ENCODE results near the gene CDKAL1.

CDKAL1 gene

GRCh38 chr6:20629509-20629908, 95.3 kb downstream of the CDKAL1 start:
- no peak for ATAC-seq
- TF ChIP-seq OSR1 (CRISPR knock-in tag; IDR thresholded peaks at IDR 0.05) (no peak), CREB5 (CRISPR knock-in tag; IDR thresholded peaks at IDR 0.05; ENCODE audit: low read depth) (no peak)

GRCh38 chr6:20630136-20630535, 95.9 kb downstream of the CDKAL1 start:
- TF ChIP-seq POU6F1 (CRISPR knock-in tag; IDR thresholded peaks at IDR 0.05; ENCODE audit: borderline replicate concordance, low read depth) (no peak), ISL1 (CRISPR knock-in tag; IDR thresholded peaks at IDR 0.05) (no peak), ARNTL (CRISPR knock-in tag; IDR thresholded peaks at IDR 0.05; ENCODE audit: borderline replicate concordance, low read depth) (no peak), CREB5 (CRISPR knock-in tag; IDR thresholded peaks at IDR 0.05; ENCODE audit: low read depth) (no peak), TOX (CRISPR knock-in tag; IDR thresholded peaks at IDR 0.05; ENCODE audit: borderline replicate concordance) (no peak), TSHZ2 (CRISPR knock-in tag; IDR thresholded peaks at IDR 0.05) (no peak), OSR1 (CRISPR knock-in tag; IDR thresholded peaks at IDR 0.05) (no peak), PATZ1 (CRISPR knock-in tag; IDR thresholded peaks at IDR 0.05; ENCODE audit: borderline replicate concordance) (no peak), ZC3H10 (CRISPR knock-in tag; IDR thresholded peaks at IDR 0.05) (no peak)
- no peak for ATAC-seq

GRCh38 chr6:20630617-20631548, 96.6 kb downstream of the CDKAL1 start:
- no peak for ATAC-seq
- TF ChIP-seq TSHZ2 (CRISPR knock-in tag; IDR thresholded peaks at IDR 0.05): no peak
- no peak for TF ChIP-seq OSR1 (CRISPR knock-in tag; IDR thresholded peaks at IDR 0.05)

GRCh38 chr6:20631549-20631924, 97.3 kb downstream of the CDKAL1 start:
- no peak for TF ChIP-seq TOX (CRISPR knock-in tag; IDR thresholded peaks at IDR 0.05; ENCODE audit: borderline replicate concordance)
- TF ChIP-seq ZNF565 (CRISPR knock-in tag; conservative IDR thresholded peaks at IDR 0.05; ENCODE audit: low read depth): no peak
- no peak for TF ChIP-seq OSR1 (CRISPR knock-in tag; IDR thresholded peaks at IDR 0.05)
- TF ChIP-seq ISL1 (CRISPR knock-in tag; IDR thresholded peaks at IDR 0.05): no peak
- TF ChIP-seq ZC3H10 (CRISPR knock-in tag; IDR thresholded peaks at IDR 0.05): no peak
- no peak for TF ChIP-seq ZFP3 (CRISPR knock-in tag; IDR thresholded peaks at IDR 0.05)
- no peak for TF ChIP-seq GLIS3 (CRISPR knock-in tag; IDR thresholded peaks at IDR 0.05)
- ATAC-seq: no peak

All from SK-N-SH treated with all-trans-retinoic acid at 6 μM for 48 hours (cell line).